SU-DHL-6 (cell line): ENCODE results near the gene MLIP.

ENCODE experiments used
- H2AFZ ChIP-seq: fragments of 200-600 bp; sonication (generic); 2 replicates; pipeline ENCODE4 v1.6.1; 2014; ENCODE audit warnings: low read depth, mild to moderate bottlenecking, moderate library complexity, mixed read lengths, antibody characterized with exemption, low read length; ENCODE audit not compliant: severe bottlenecking
- H3F3A ChIP-seq: fragments of 200-600 bp; shearing (Covaris generic); 2 replicates; pipeline ENCODE4 v1.6.0; 2016; ENCODE audit warnings: antibody characterized with exemption, mild to moderate bottlenecking; ENCODE audit not compliant: insufficient read depth
- H3K27ac ChIP-seq: fragments of 200-600 bp; sonication (generic); 2 replicates; pipeline ENCODE4 v1.5.1; 2016; ENCODE audit warnings: low read depth, mild to moderate bottlenecking, low read length, moderate library complexity, mixed read lengths
- H3K27me3 ChIP-seq: fragments of 200-600 bp; sonication (generic), shearing (Covaris generic); 2 replicates; pipeline ENCODE4 v1.6.0; 2014; ENCODE audit warnings: mild to moderate bottlenecking, low read length
- H3K36me3 ChIP-seq: fragments of 200-600 bp; sonication (generic); 2 replicates; pipeline ENCODE4 v1.6.1; 2014; ENCODE audit warnings: mild to moderate bottlenecking, low read length, mixed read lengths
- H3K4me2 ChIP-seq: fragments of 300-600, 200-600 bp; shearing (Covaris generic), sonication (generic); 2 replicates; pipeline ENCODE4 v1.6.0; 2014; ENCODE audit warnings: low read length, low read depth, mild to moderate bottlenecking; ENCODE audit not compliant: poor library complexity, severe bottlenecking
- H3K4me3 ChIP-seq: fragments of 200-600 bp; sonication (generic); 2 replicates; pipeline ENCODE4 v1.5.1; 2014; ENCODE audit warnings: antibody characterized with exemption, low read length, mild to moderate bottlenecking, mixed read lengths; ENCODE audit not compliant: insufficient read depth, poor library complexity, severe bottlenecking
- H3K79me2 ChIP-seq: fragments of 200-600 bp; sonication (generic); 2 replicates; pipeline ENCODE4 v1.6.1; 2014; ENCODE audit warnings: mild to moderate bottlenecking, low read length, moderate library complexity; ENCODE audit not compliant: insufficient read depth
- H3K9ac ChIP-seq: fragments of 200-600 bp; sonication (generic); 2 replicates; pipeline ENCODE4 v1.7.0; 2014; ENCODE audit warnings: mild to moderate bottlenecking, low read length
- H3K9me2 ChIP-seq: fragments of 200-600 bp; sonication (generic); replicated peaks from 2 replicates; pipeline ENCODE4 v1.6.1; 2014; ENCODE audit warnings: low read length; ENCODE audit not compliant: insufficient read depth
- H3K9me3 ChIP-seq: fragments of 200-600 bp; sonication (generic); 2 replicates; pipeline ENCODE4 v1.6.1; 2014; ENCODE audit warnings: low read length, mixed read lengths; ENCODE audit not compliant: insufficient read depth
- H4K20me1 ChIP-seq: fragments of 200-600 bp; sonication (generic); 2 replicates; pipeline ENCODE4 v1.6.1; 2014; ENCODE audit warnings: low read depth, mild to moderate bottlenecking, antibody characterized with exemption, low read length, moderate library complexity, mixed read lengths
- CTCF ChIP-seq: fragments of 200-600 bp; sonication (generic); IDR thresholded peaks from one replicate; pipeline ENCODE4 v1.5.1; 2017; ENCODE audit warnings: antibody characterized with exemption, mild to moderate bottlenecking, low read length, moderate library complexity; ENCODE audit not compliant: insufficient read depth, poor library complexity, severe bottlenecking
- EZH2phosphoT487 ChIP-seq: fragments of 200-600 bp; sonication (generic), shearing (Covaris generic); conservative IDR thresholded peaks from 2 replicates; pipeline ENCODE4 v1.6.1; 2018; ENCODE audit warnings: mild to moderate bottlenecking, antibody characterized with exemption, low read length, moderate library complexity, mixed read lengths

MLIP gene

DNA sequence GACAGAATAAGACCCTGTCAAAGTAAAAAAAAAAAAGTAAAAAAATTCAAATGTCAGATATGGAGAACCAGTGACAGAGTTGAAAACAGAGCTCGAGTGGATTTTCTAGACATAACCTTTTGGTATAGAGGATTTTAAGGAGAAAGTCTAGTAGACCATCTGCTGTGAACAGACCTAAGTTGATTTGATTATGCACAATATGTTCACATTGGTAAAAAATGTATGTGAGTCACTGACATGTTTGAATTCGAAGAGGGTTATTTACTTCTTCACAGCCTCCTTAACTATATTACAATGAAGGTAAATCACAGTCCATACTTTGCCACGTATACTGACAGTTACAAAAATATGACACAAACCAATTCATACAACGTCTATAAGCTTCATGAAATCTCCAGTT is 204.4 kb downstream of the MLIP start:
- H3K4me3 ChIP-seq = no peak overlapping the region
- no peaks in the 10 kb centered on the region for H3F3A ChIP-seq
- no peaks in the 10 kb centered on the region for H3K9me2 ChIP-seq
- no peaks in the 10 kb centered on the region for H3K27me3 ChIP-seq
- H3K9ac ChIP-seq = no peak overlapping the region
- no peaks in the 10 kb centered on the region for H4K20me1 ChIP-seq
- H3K36me3 ChIP-seq = no peaks in the 10 kb centered on the region
- TF ChIP-seq CTCF (no peak), EZH2phosphoT487 (no peak)
- no peaks in the 10 kb centered on the region for H3K9me3 ChIP-seq
- no peak overlapping the region for H3K27ac ChIP-seq
- H2AFZ ChIP-seq = no peak overlapping the region
- no peaks in the 10 kb centered on the region for H3K79me2 ChIP-seq
- no peak overlapping the region for H3K4me2 ChIP-seq
